HG03280 (cell line): Measurements from ENCODE around the gene COX7B.
A peak's percentile ranks its signal among the peaks of the same experiment; 100 is the strongest.
"Not testable (repeated sequence)": the region's sequence is repeated elsewhere in the genome, so short reads cannot be mapped to it uniquely, and the experiment has no call there.

ENCODE experiments used
- ATAC-seq: cut with Tn5 transposase; IDR thresholded peaks from one replicate; pipeline ENCODE4 v1.9.1; 2021; ENCODE audit warnings: mild to moderate bottlenecking, moderate library complexity; ENCODE audit not compliant: unreplicated experiment

The COX7B gene, protein sequence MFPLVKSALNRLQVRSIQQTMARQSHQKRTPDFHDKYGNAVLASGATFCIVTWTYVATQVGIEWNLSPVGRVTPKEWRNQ

DNA sequence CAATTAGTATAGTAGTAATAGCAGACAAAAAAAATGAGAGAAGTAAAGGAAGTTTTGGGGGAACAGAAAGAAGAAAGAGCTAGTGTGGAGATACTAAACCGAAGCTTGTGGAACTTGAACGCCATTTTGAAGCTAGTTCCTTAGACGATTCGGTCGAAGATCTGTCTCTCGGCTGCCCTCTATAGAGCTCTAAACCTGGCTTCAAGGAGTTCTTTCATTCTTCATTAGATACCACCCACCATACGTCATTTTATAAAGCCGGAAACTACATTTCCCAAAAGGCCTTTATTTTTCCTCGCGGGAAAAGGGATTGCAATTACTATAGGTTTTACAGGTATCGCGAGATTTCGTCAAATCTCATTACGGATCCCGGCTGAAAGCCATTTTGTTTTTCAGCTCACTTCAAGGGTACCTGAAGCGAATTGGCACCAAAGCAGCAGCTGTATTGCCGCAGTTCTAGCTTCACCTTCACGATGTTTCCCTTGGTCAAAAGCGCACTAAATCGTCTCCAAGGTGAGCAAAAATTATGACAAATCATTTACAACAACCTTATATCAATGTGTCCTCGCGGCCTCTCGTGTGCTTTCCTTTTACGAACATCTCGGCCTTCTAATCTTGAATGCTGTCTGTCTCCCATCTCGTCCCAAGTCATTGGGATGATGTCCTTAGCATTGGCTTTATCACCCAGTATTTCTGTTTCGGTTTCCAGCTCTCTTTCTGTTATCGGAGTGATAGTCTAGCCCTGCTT, at the start of gene COX7B:
COX7B (plus strand) TSS at position 388 of the 748 bp plus-strand sequence; CDS start at position 474, 86 bp downstream.
- peak; percentile 62 for ATAC-seq

DNA sequence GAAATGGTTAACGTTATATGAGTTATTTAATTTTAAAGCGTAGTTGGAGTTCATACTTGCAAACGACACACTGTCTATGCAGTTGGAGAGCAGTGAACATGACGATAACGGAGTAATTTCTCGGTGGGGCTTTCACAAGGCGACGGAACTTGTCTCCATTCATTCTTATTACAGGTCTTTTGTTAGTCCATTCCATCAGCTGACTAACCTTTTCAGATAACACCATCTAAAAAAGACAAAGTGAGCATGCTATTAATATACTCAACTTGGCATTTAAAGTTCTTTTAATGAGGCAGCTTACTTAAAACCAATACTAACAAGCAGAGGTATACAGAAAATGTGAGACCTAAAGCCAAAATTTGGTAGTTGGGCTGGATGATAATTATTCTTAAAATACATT, 23.9 kb upstream of the COX7B start:
- ATAC-seq, result no peak

DNA sequence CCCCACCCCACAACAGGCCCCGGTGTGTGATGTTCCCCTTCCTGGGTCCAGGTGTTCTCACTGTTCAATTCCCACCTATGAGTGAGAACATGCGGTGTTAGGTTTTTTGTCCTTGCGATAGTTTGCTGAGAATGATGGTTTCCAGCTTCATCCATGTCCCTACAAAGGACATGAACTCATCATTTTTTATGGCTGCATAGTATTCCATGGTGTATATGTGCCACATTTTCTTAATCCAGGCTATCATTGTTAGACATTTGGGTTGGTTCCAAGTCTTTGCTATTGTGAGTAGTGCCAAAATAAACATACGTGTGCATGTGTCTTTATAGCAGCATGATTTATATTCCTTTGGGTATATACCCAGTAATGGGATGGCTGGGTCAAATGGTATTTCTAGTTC, 17.9 kb upstream of the COX7B start:
- not testable (repeated sequence) for ATAC-seq

DNA sequence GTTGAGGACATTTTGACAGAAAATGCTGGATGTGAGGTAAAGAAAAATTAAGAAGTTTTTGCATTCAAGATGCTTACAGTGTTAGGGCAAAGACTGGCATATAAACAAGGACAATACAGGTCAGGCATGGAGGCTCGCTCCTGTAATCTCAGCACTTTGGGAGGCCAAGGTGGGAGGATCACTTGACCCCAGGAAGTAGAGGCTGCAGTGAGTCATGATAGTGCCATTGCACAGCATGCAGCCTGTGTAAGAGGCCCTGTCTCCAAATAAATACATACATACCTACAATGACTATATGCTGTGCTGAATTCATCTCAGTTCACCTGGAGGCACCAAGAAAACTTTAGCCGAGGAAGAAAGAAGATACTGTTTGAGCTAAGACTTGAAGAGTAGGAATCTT, 6.4 kb upstream of the COX7B start:
- no peak for ATAC-seq

DNA sequence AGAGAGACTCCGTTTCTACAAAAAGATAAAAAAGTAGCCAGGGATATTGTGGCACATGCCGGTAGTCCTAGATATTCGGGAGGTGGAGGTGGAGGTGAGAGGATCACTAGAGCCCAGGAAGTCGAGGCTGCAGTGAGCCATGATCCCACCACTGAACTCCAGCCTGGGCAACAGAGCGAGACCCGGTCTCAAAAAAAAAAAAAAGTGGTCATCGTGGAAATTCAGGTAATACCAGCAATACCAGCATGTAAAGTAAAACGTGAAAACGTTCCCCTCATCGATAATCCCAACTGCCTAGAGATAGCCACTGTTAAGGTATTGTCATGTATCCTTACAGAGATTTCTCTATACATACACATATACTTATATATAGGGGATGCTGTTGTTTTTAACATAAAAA, 5.6 kb upstream of the COX7B start:
- no peak for ATAC-seq

DNA sequence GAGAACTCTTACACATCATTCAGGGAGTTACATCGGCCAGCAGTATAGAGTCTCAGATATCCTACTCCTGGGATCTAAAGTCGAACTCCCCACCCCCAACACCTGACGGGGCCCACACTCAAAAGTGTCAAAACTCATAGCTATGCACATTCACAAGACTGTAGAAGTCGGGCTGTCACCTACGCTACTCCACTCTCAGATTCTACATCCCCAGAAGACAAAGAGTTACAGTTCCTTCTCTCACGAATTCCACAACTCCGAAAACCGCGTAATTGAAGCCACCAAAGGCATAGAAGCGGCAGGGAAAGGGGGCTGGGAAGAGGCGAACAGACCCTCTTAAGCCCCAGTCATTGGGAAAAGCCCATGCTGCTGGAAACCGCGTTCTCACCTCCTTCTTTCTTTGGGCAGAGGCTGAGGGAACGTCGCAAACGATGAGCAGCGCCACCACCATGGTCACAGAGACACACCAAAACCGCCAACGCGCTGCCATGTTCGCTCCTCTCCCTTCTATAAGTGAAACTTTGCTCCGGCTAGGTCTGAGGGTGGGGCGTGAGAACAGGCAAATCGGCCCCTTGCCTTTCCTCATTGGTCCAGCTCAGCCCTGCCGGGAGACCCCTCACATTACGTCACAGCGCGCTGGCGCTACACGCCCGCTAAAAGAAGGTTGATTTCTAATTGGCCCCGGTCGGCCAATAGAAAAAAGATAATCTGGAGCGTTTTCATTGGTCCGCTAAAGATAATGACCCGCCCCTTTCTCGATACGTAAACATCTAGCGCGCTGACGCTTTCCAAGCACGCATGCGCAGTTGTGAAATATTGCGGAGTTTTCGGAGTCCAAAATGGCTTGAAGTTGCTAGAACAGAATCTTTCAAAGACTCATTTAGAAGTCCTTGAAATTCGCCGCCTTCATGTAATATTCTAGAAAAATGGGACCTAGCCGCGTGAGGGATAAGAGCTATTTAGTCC, 4.1 kb upstream of the COX7B start, which contains the start of gene MAGT1:
MAGT1 (minus strand) TSS at position 515 of the 966 bp plus-strand sequence; CDS start at position 490, 25 bp downstream.
- peak; percentile 92 for ATAC-seq

DNA sequence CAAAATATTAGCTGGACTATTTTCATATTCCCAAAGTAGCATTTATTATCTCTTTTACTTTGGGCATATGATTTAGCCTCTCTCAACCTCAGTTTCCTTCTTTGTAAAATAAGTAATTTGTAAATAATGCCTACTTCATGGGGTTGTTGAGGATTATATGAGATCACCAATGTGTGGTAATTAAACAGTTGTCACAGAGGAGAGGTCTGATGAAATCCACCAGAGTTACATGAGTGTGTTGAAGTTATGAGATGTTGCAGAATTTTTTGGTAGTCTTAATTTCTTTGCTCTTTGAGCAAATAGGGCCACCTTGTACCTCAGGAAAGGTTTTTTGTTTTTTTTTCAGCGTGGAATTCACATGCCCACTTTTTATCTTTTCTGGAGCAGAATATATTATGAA, 1.4 kb downstream of the COX7B start:
- no peak for ATAC-seq

DNA sequence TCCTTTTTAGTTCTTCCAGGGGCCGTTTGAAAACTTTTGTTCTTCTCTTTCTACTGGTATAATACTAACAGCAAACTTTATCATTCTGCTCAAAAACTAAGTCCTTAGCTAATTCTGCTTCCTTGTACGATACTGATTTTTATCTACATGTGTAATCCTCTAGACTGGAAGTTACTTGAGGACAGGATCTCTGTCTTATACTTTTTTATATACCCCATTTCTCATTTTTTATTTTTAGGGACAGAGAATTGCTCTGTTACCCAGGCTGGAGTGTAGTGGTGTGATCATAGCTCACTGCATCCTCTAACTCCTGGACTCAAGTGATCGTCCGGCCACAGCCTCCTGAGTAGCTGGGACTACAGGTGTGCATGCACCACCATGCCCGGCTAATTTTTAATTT, 2.2 kb downstream of the COX7B start:
- no peak for ATAC-seq

DNA sequence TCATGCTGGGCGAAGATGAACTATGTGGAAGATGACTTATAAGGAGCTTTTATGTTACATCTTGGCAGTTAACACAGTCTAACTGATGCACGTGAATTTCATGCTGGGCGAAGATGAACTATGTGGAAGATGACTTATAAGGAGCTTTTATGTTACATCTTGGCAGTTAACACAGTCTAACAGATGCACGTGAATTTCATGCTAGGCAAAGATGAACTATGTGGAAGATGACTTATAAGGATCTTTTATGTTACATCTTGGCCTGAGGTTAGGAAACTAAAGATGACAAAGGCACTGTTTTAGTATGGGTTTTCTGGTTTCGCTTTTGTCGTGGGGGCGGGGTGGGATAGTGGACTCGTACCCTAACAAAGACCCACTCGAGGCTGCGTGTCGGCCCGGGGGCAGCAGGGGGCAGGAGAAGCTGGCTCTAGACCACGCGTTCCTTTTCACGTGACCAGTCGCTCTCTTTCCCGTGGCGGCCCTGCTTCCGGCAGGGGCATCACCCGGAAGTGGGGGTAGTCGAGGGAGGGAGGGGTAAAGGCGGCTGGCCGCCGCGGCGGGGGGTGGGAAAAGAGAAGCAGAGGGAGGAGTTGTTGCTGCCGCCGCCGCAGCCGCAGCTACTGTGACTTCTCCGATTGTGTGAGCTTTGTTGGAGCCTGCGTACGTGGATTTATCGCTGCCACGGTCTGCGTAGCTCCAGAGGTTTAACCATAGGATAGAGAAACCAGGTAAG, 11.0 kb downstream of the COX7B start, which contains the start of gene ATP7A:
ATP7A (plus strand) TSS at position 586 of the 733 bp plus-strand sequence. CDS start 60,949 bp downstream, outside the sequence.
- peak; percentile 94 for ATAC-seq

DNA sequence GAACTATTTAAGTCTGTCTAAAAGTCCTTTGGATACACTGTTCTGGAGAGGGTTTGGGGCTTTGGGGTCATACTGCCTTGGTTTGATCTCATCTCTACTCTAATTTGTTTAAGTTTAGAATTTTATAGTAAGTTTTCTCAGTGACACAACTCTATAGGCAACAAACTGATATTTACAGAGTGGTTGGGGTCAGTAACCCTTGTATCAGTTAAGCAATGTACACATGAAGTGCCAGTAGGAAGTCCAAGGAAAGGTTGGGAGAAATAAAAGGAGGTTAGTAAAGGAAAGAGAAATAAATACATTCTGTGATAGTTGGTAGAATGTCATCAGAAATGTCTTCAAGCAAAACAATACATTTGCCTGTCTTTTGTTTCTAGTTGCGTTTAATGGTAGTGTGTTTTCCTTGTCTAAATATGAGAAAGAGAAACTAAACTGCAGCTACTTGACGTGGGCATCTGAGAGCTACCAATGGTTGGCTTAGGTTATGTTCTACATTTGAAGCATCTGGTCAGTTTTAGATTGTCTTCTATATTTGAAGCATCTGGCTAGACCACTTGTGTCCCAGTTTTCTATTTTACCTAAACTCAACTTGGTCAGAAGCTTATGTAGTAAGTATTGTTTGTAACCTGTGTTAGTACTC, 18.1 kb downstream of the COX7B start:
- ATAC-seq, result peak; percentile 77

DNA sequence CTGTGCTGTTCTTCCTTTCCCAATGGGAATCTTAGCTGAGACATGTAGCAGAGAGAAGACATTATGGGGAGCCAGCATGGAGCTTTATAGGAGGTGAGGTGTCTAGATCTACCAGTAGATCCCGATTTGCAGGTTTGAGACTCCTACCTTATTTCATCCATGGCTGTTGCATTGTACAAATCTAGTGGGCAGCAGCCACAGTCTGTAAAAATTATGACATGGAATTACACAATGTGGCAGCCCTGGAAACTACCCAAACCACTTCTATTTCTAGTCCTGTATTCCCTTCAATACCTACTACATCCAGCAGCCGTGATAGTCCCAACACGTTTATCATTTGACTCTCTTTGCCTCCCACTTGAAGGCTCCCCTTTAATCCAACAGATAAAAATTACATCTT, 19.3 kb downstream of the COX7B start:
- ATAC-seq, result no peak

DNA sequence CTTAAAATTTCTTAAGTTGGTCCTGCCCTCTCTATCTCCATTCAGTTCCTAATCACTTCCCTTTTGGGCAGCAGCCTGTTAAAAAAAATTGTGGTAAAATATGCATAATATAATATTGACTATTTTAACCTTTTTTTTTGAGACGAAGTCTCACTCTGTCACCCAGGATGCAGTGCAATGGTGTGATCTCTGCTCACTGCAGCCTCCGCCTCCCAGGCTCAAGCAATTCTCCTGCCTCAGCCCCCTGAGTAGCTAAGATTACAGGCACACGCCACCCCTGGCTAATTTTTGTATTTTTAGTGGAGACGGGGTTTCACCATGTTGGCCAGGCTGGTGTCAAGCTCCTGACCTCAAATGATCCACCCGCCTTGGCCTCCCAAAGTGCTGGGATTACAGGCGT, 20.1 kb downstream of the COX7B start:
- not testable (repeated sequence) for ATAC-seq

DNA sequence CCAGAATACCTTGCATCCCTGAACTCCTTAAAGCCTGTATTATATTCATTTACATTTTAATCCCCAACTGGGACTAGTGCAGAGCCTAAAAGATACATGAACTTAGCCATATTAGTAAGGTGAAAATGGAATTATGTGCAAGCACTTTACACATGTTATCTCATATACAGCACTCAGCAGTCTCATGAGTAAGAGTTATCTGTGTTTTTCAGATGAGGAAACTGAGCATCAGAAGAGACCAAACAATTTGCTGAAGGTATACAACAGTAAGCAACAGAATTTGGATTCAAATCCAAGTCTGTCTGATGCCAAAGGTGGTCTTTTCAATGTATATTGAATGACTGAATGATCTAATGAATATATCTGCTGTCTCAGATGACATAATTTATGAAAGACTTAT, 23.5 kb downstream of the COX7B start:
- no peak for ATAC-seq

DNA sequence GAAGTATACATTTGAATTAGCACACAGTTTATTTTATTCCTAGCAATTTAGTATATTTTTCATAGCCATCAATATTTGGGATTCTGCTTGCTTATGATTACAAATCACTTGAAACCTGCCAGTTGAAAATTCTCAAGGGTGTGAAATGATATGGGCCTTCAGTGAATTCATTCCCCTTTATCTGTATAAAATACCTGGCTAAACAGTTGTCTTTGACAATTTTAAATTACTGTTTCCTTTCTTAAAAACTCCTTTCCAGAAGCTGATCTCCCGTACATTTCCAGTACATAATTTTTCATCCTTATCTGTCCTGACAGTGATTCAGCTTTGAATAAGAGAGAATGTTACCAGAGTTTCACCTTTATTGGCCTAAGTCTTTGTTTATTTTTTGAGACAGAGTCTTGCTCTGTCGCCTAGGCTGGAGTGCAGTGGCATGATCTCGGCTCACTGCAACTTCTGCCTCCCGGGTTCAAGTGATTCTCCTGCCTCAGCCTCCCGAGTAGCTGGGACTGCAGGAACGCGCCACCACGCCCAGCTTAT, 25.1 kb downstream of the COX7B start:
- no peak for ATAC-seq

DNA sequence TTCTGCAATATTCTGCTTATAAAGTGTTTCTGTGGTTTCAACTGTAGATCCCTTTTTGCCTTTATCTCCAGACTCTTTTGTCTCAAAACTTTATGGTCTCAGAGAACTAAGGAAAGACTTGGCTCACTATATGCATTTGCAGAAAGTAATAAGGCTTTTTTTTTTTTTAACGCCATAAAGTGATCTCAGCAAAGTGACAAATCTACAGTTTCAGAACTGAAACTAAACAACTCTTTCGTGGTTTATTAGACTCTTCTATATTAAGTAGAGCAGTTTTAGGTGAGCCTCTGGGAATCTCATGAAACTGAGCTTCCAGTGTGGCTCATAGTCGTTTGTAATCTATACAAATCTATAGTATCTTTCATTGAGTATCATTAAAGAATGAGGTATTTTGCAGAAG, 26.5 kb downstream of the COX7B start:
- no peak for ATAC-seq

DNA sequence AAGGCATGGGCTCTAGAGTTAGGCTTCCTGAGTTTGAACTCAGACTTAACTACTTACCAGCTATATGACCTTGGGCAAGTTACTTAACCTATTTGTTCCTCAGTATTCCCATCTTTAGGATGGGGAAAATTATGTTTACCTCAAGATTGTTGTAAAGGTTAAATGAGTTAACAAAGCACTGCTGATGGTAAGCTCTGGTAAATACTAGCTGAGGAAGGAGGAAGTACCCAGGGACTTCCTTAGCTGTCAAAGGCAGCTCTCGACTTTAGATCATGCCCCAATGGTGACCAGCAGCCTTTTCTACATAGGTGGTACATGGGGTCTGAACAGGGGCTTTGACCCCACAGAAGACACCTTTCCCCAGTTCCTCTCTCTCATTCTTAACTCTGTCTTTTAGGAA, 31.3 kb downstream of the COX7B start:
- ATAC-seq, result no peak

DNA sequence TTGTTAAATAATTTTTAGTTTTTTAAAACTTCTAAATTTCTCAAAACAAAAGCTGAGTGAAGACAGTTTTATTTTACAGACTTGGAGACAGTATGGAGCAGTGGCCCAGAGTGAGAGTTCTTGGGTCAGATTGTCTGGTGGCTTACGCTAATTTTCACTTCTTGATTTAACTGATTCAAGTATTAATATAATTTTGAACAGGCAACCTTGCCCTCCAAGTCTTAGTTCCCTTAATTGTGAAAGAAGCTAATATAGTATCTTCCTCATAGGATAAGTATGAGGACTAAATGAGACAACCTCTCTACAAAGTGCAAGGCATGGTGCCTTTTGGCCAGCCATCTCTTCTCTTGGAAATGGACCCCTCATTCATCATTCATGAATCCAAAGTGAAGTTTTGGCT, 36.6 kb downstream of the COX7B start:
- ATAC-seq, result no peak

DNA sequence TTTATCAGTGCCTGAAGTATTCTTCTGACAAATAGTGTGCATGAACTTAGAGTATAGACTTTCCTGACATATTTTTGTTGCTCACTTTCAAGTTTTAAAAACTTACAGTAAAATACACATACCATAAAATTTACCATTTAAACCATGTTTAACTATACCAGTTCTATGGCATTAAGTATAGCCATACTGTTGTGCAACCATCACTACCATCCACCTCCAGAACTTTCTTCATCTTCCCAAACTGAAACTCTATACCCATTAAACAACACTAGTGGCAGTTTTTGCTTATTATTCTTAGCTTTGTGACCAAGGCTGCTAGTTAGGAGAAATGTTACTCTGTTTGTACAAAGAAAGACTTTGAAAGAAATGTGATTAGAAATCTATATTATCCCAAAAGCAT, 37.0 kb downstream of the COX7B start:
- no peak for ATAC-seq

DNA sequence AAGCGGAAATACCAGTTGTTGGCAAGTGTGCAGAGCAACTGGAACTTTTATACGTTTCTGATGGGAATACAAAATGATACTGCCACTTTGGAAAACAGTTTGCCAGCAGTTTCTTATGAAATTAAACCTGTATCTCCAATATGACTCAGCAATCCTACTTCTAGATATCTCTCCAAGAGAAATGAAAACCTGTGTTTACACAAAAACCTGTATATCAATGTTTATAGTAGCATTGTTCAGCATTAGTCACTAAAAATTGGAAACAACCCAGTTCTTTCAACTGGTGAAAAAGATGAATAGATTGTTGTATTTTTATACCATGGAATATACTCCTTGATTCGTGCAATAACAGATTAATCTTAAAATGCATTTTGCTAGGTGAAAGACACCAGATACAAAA, 38.0 kb downstream of the COX7B start:
- no peak for ATAC-seq

DNA sequence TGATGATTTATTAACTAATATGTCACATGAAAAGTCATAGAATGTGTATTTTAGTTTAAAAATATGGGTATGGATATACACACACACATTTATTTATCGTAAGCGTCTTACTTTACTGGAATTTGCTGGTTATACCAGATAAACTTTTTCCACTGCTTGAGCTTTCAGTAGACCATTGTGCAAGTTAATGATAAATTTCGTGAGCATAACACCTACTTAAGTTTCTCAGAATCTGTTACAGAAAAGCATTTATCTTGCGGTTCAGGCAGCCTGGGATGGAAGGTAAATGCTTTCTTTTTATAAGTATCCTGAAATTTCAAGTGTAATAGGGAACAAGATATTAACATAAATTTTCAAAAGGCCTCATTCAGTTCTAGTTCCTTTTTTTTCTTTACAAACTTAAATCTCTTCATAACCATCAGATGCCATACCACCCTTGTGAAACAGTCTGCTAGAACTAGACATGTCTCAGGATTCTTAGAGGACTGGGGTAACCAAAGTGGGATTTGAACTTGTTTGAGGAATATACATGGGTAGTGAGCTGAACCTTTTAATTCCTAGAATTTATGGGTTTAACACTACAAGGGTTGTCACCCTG, 38.9 kb downstream of the COX7B start:
- ATAC-seq, result no peak
